ENCODE data around the gene DDX28.

- no peak for TF ChIP-seq CTCF (conservative IDR thresholded peaks at IDR 0.05; ENCODE audit: low read depth, low read length)
- no peak for TF ChIP-seq EZH2 (IDR thresholded peaks at IDR 0.05; ENCODE audit: borderline replicate concordance, low read depth, low read length, poor library complexity, severe bottlenecking)
Observed at GRCh38 chr16:68015681-68016080, 7.4 kb downstream of the DDX28 start, which contains the start of gene DPEP2NB.
